ENCODE results near the gene SPIN1.

- TF ChIP-seq CTCF (IDR thresholded peaks at IDR 0.05; ENCODE audit: poor library complexity) (no peak), EZH2 (IDR thresholded peaks at IDR 0.05; ENCODE audit: borderline replicate concordance) (no peak), EZH2phosphoT487 (IDR thresholded peaks at IDR 0.05; ENCODE audit: low read depth, severe bottlenecking, unreplicated experiment) (no peak)
These were observed 45.5 kb downstream of the SPIN1 start for GRCh38 chr9:88433583-88434255.

All from hepatocyte (in vitro differentiated cells).